ENCODE measurements around the gene ANKS1B.

ANKS1B gene

GRCh38 chr12:99200711-99201384 lies 783.9 kb downstream of the ANKS1B start:
- TF ChIP-seq CTCF (IDR thresholded peaks at IDR 0.05; ENCODE audit: unreplicated experiment in 3 of 3), result no peak
- peaks cover 16% of the 10 kb centered on the region for H3K4me1 Mint-ChIP-seq
- H3K27ac Mint-ChIP-seq, result no peak overlapping the region
- no peaks in the 10 kb centered on the region for H3K9me3 Mint-ChIP-seq
- H3K4me3 Mint-ChIP-seq, result no peak overlapping the region
- no peaks in the 10 kb centered on the region for H3K36me3 Mint-ChIP-seq (ENCODE audit: low read depth)
- no peaks in the 10 kb centered on the region for H3K27me3 Mint-ChIP-seq (ENCODE audit: low read depth)

- Mint-ChIP-seq H3K9me3 (peaks cover under 1% of the 10 kb centered on the region), H3K36me3 (ENCODE audit: low read depth) (no peaks in the 10 kb centered on the region), H3K4me3 (no peak overlapping the region), H3K27me3 (ENCODE audit: low read depth) (no peaks in the 10 kb centered on the region), H3K27ac (no peak overlapping the region), H3K4me1 (peaks cover 4% of the 10 kb centered on the region)
- TF ChIP-seq CTCF (IDR thresholded peaks at IDR 0.05; ENCODE audit: unreplicated experiment in 3 of 3), result no peak
These were observed 789.3 kb downstream of the ANKS1B start for GRCh38 chr12:99195474-99195873.

GRCh38 chr12:99192489-99192888 lies 792.2 kb downstream of the ANKS1B start:
- Mint-ChIP-seq H3K27ac (no peak overlapping the region), H3K36me3 (ENCODE audit: low read depth) (no peaks in the 10 kb centered on the region), H3K9me3 (peaks cover 27% of the 10 kb centered on the region), H3K27me3 (ENCODE audit: low read depth) (no peaks in the 10 kb centered on the region), H3K4me3 (no peak overlapping the region), H3K4me1 (no peaks in the 10 kb centered on the region)
- TF ChIP-seq CTCF (IDR thresholded peaks at IDR 0.05; ENCODE audit: unreplicated experiment in 3 of 3), result no peak

- no peaks in the 10 kb centered on the region for H3K9me3 Mint-ChIP-seq
- no peak overlapping the region for H3K4me3 Mint-ChIP-seq
- no peaks in the 10 kb centered on the region for H3K4me1 Mint-ChIP-seq
- no peaks in the 10 kb centered on the region for H3K36me3 Mint-ChIP-seq (ENCODE audit: low read depth)
- no peak for TF ChIP-seq CTCF (IDR thresholded peaks at IDR 0.05; ENCODE audit: unreplicated experiment in 3 of 3)
- H3K27me3 Mint-ChIP-seq (ENCODE audit: low read depth), result no peaks in the 10 kb centered on the region
- no peak overlapping the region for H3K27ac Mint-ChIP-seq
These were observed 807.9 kb downstream of the ANKS1B start for GRCh38 chr12:99176871-99177270.

- Mint-ChIP-seq H3K36me3 (ENCODE audit: low read depth) (no peaks in the 10 kb centered on the region), H3K4me3 (no peak overlapping the region), H3K27ac (peak overlapping the region in 1 of 3 experiments; percentile 20), H3K27me3 (ENCODE audit: low read depth) (no peaks in the 10 kb centered on the region), H3K4me1 (peaks cover 6% of the 10 kb centered on the region), H3K9me3 (no peaks in the 10 kb centered on the region)
- no peak for TF ChIP-seq CTCF (IDR thresholded peaks at IDR 0.05; ENCODE audit: unreplicated experiment in 3 of 3)
These were observed 814.3 kb downstream of the ANKS1B start for GRCh38 chr12:99170461-99170860.

GRCh38 chr12:99170037-99170436 lies 814.7 kb downstream of the ANKS1B start:
- H3K4me1 Mint-ChIP-seq, result peaks cover 6% of the 10 kb centered on the region
- no peaks in the 10 kb centered on the region for H3K36me3 Mint-ChIP-seq (ENCODE audit: low read depth)

More at GRCh38 chr12:99170037-99170436, 814.7 kb downstream of the ANKS1B start:
- no peak for TF ChIP-seq CTCF (IDR thresholded peaks at IDR 0.05; ENCODE audit: unreplicated experiment in 3 of 3)
- Mint-ChIP-seq H3K27ac (peak overlapping the region in 1 of 3 experiments; percentile 20), H3K9me3 (no peaks in the 10 kb centered on the region), H3K4me3 (no peak overlapping the region), H3K27me3 (ENCODE audit: low read depth) (no peaks in the 10 kb centered on the region)
